ENCODE results near the gene FOXN4.

Gene FOXN4

GRCh38 chr12:109264943-109265650, 44.0 kb downstream of the FOXN4 start:
- H3K23ac ChIP-seq (ENCODE audit: low read length), result no peak overlapping the region
- no peak overlapping the region for H3K9ac ChIP-seq (ENCODE audit: low read length)
- H3K4me3 ChIP-seq (ENCODE audit: low read depth, low read length), result no peak overlapping the region
- H3K36me3 ChIP-seq (ENCODE audit: control insufficient read depth in 1 of 2, insufficient read depth in 2 of 2, low read length in 2 of 2), result no peaks in the 10 kb centered on the region
- no peak overlapping the region for H3K4ac ChIP-seq (ENCODE audit: low read depth, low read length)
- no CpG with 5 or more reads among the region's 27 CpGs for WGBS (ENCODE audit: extremely low coverage, insufficient coverage, insufficient read length)
- H4K8ac ChIP-seq (ENCODE audit: low read depth, low read length), result no peak overlapping the region
- H2AK5ac ChIP-seq (ENCODE audit: low read length), result no peak overlapping the region
- no peak overlapping the region for H4K12ac ChIP-seq (ENCODE audit: low read depth, low read length)
- H3K4me2 ChIP-seq (ENCODE audit: low read length), result no peak overlapping the region
- H2AFZ ChIP-seq (ENCODE audit: insufficient read depth, low read length, poor library complexity), result no peak overlapping the region
- H2BK12ac ChIP-seq (ENCODE audit: low read length), result no peak overlapping the region
- no peak overlapping the region for H3K27ac ChIP-seq (ENCODE audit: low read depth, low read length)
- H3K4me1 ChIP-seq (ENCODE audit: control insufficient read depth in 1 of 2, insufficient read depth in 2 of 2, low read length in 2 of 2), result no peaks in the 10 kb centered on the region
- H2BK5ac ChIP-seq (ENCODE audit: low read depth, low read length, poor library complexity), result no peak overlapping the region
- no peak for DNase-seq
- no peaks in the 10 kb centered on the region for H3K79me2 ChIP-seq (ENCODE audit: control insufficient read depth, insufficient read depth, low read length, poor library complexity)
- no peak overlapping the region for H2BK120ac ChIP-seq (ENCODE audit: insufficient read depth, low read length, poor library complexity)
- H3K14ac ChIP-seq (ENCODE audit: low read length), result no peak overlapping the region
- no peak overlapping the region for H4K91ac ChIP-seq (ENCODE audit: low read depth, low read length)
- H3K79me1 ChIP-seq (ENCODE audit: low read length), result no peaks in the 10 kb centered on the region
- no peak overlapping the region for H3K18ac ChIP-seq (ENCODE audit: low read length)
- no peaks in the 10 kb centered on the region for H3K27me3 ChIP-seq (ENCODE audit: insufficient read depth, low read length)
- H3K9me3 ChIP-seq (ENCODE audit: insufficient read depth, low read depth, low read length), result peaks cover 2% of the 10 kb centered on the region

GRCh38 chr12:109264095-109264942, 44.8 kb downstream of the FOXN4 start:
- H4K91ac ChIP-seq (ENCODE audit: low read depth, low read length), result no peak overlapping the region
- no peak overlapping the region for H2AFZ ChIP-seq (ENCODE audit: insufficient read depth, low read length, poor library complexity)
- DNase-seq, result peak; percentile 86 to 95
- H2BK12ac ChIP-seq (ENCODE audit: low read length), result no peak overlapping the region
- WGBS (ENCODE audit: extremely low coverage, insufficient coverage, insufficient read length), result no CpG with 5 or more reads among the region's 23 CpGs
- no peaks in the 10 kb centered on the region for H3K79me2 ChIP-seq (ENCODE audit: control insufficient read depth, insufficient read depth, low read length, poor library complexity)
- peaks cover 2% of the 10 kb centered on the region for H3K9me3 ChIP-seq (ENCODE audit: insufficient read depth, low read depth, low read length)
- no peak overlapping the region for H3K18ac ChIP-seq (ENCODE audit: low read length)
- H3K27ac ChIP-seq (ENCODE audit: low read depth, low read length), result no peak overlapping the region
- H3K36me3 ChIP-seq (ENCODE audit: control insufficient read depth in 1 of 2, insufficient read depth in 2 of 2, low read length in 2 of 2), result no peaks in the 10 kb centered on the region
- no peak overlapping the region for H2AK5ac ChIP-seq (ENCODE audit: low read length)
- H2BK120ac ChIP-seq (ENCODE audit: insufficient read depth, low read length, poor library complexity), result no peak overlapping the region
- no peak overlapping the region for H4K12ac ChIP-seq (ENCODE audit: low read depth, low read length)
- H3K4me3 ChIP-seq (ENCODE audit: low read depth, low read length), result no peak overlapping the region
- H3K14ac ChIP-seq (ENCODE audit: low read length), result no peak overlapping the region
- no peak overlapping the region for H2BK5ac ChIP-seq (ENCODE audit: low read depth, low read length, poor library complexity)
- H4K8ac ChIP-seq (ENCODE audit: low read depth, low read length), result no peak overlapping the region
- no peak overlapping the region for H3K23ac ChIP-seq (ENCODE audit: low read length)
- no peak overlapping the region for H3K4ac ChIP-seq (ENCODE audit: low read depth, low read length)
- no peaks in the 10 kb centered on the region for H3K79me1 ChIP-seq (ENCODE audit: low read length)
- H3K4me1 ChIP-seq (ENCODE audit: control insufficient read depth in 1 of 2, insufficient read depth in 2 of 2, low read length in 2 of 2), result no peaks in the 10 kb centered on the region
- H3K27me3 ChIP-seq (ENCODE audit: insufficient read depth, low read length), result no peaks in the 10 kb centered on the region
- no peak overlapping the region for H3K9ac ChIP-seq (ENCODE audit: low read length)
- no peak overlapping the region for H3K4me2 ChIP-seq (ENCODE audit: low read length)

- H3K14ac ChIP-seq (ENCODE audit: low read length), result no peak overlapping the region
- H3K18ac ChIP-seq (ENCODE audit: low read length), result no peak overlapping the region
- no CpG with 5 or more reads among the region's 3 CpGs for WGBS (ENCODE audit: extremely low coverage, insufficient coverage, insufficient read length)
- no peak for DNase-seq
- H4K12ac ChIP-seq (ENCODE audit: low read depth, low read length), result no peak overlapping the region
- H2AFZ ChIP-seq (ENCODE audit: insufficient read depth, low read length, poor library complexity), result no peak overlapping the region
- H3K4me2 ChIP-seq (ENCODE audit: low read length), result no peak overlapping the region
- no peaks in the 10 kb centered on the region for H3K79me1 ChIP-seq (ENCODE audit: low read length)
- no peak overlapping the region for H3K4ac ChIP-seq (ENCODE audit: low read depth, low read length)
- H3K27me3 ChIP-seq (ENCODE audit: insufficient read depth, low read length), result no peaks in the 10 kb centered on the region
- H3K9ac ChIP-seq (ENCODE audit: low read length), result no peak overlapping the region
- peaks cover 2% of the 10 kb centered on the region for H3K9me3 ChIP-seq (ENCODE audit: insufficient read depth, low read depth, low read length)
- H4K91ac ChIP-seq (ENCODE audit: low read depth, low read length), result no peak overlapping the region
- no peak overlapping the region for H3K27ac ChIP-seq (ENCODE audit: low read depth, low read length)
- H3K23ac ChIP-seq (ENCODE audit: low read length), result no peak overlapping the region
- no peak overlapping the region for H2BK12ac ChIP-seq (ENCODE audit: low read length)
- no peak overlapping the region for H2BK5ac ChIP-seq (ENCODE audit: low read depth, low read length, poor library complexity)
- H3K4me1 ChIP-seq (ENCODE audit: control insufficient read depth in 1 of 2, insufficient read depth in 2 of 2, low read length in 2 of 2), result no peaks in the 10 kb centered on the region
- H4K8ac ChIP-seq (ENCODE audit: low read depth, low read length), result no peak overlapping the region
- H2AK5ac ChIP-seq (ENCODE audit: low read length), result no peak overlapping the region
- no peaks in the 10 kb centered on the region for H3K36me3 ChIP-seq (ENCODE audit: control insufficient read depth in 1 of 2, insufficient read depth in 2 of 2, low read length in 2 of 2)
- no peaks in the 10 kb centered on the region for H3K79me2 ChIP-seq (ENCODE audit: control insufficient read depth, insufficient read depth, low read length, poor library complexity)
- H3K4me3 ChIP-seq (ENCODE audit: low read depth, low read length), result no peak overlapping the region
- no peak overlapping the region for H2BK120ac ChIP-seq (ENCODE audit: insufficient read depth, low read length, poor library complexity)
These were observed 45.6 kb downstream of the FOXN4 start for GRCh38 chr12:109263439-109263838.

GRCh38 chr12:109261939-109262338, 47.1 kb downstream of the FOXN4 start:
- no peak overlapping the region for H2AK5ac ChIP-seq (ENCODE audit: low read length)
- H4K91ac ChIP-seq (ENCODE audit: low read depth, low read length), result no peak overlapping the region
- no peak overlapping the region for H3K18ac ChIP-seq (ENCODE audit: low read length)
- no peak overlapping the region for H2AFZ ChIP-seq (ENCODE audit: insufficient read depth, low read length, poor library complexity)
- no peak overlapping the region for H3K4me3 ChIP-seq (ENCODE audit: low read depth, low read length)
- H4K12ac ChIP-seq (ENCODE audit: low read depth, low read length), result no peak overlapping the region
- H3K23ac ChIP-seq (ENCODE audit: low read length), result no peak overlapping the region
- DNase-seq, result no peak
- no peaks in the 10 kb centered on the region for H3K36me3 ChIP-seq (ENCODE audit: control insufficient read depth in 1 of 2, insufficient read depth in 2 of 2, low read length in 2 of 2)
- no CpG with 5 or more reads among the region's 2 CpGs for WGBS (ENCODE audit: extremely low coverage, insufficient coverage, insufficient read length)
- no peaks in the 10 kb centered on the region for H3K9me3 ChIP-seq (ENCODE audit: insufficient read depth, low read depth, low read length)
- no peak overlapping the region for H2BK12ac ChIP-seq (ENCODE audit: low read length)
- no peak overlapping the region for H3K14ac ChIP-seq (ENCODE audit: low read length)
- no peak overlapping the region for H2BK120ac ChIP-seq (ENCODE audit: insufficient read depth, low read length, poor library complexity)
- H3K27ac ChIP-seq (ENCODE audit: low read depth, low read length), result no peak overlapping the region
- H3K79me2 ChIP-seq (ENCODE audit: control insufficient read depth, insufficient read depth, low read length, poor library complexity), result no peaks in the 10 kb centered on the region
- no peak overlapping the region for H4K8ac ChIP-seq (ENCODE audit: low read depth, low read length)
- no peak overlapping the region for H3K4ac ChIP-seq (ENCODE audit: low read depth, low read length)
- H3K9ac ChIP-seq (ENCODE audit: low read length), result no peak overlapping the region
- H3K27me3 ChIP-seq (ENCODE audit: insufficient read depth, low read length), result no peaks in the 10 kb centered on the region
- no peak overlapping the region for H3K4me2 ChIP-seq (ENCODE audit: low read length)
- H3K4me1 ChIP-seq (ENCODE audit: control insufficient read depth in 1 of 2, insufficient read depth in 2 of 2, low read length in 2 of 2), result no peaks in the 10 kb centered on the region
- H3K79me1 ChIP-seq (ENCODE audit: low read length), result no peaks in the 10 kb centered on the region
- no peak overlapping the region for H2BK5ac ChIP-seq (ENCODE audit: low read depth, low read length, poor library complexity)
